ENCODE data around the gene GALM.
"Not testable (repeated sequence)": the region's sequence is repeated elsewhere in the genome, so short reads cannot be mapped to it uniquely, and the experiment has no call there.

Gene GALM

GRCh38 chr2:38682008-38682575, 16.2 kb downstream of the GALM start:
- no peak for DNase-seq (ENCODE audit: low spot score)

- DNase-seq (ENCODE audit: low spot score), result not testable (repeated sequence)
Measured at GRCh38 chr2:38682620-38683019, 16.7 kb downstream of the GALM start.

- no peak for DNase-seq (ENCODE audit: low spot score)
Measured at GRCh38 chr2:38683766-38684165, 17.9 kb downstream of the GALM start.

- no peak for DNase-seq (ENCODE audit: low spot score)
Measured at GRCh38 chr2:38685116-38685735, 19.3 kb downstream of the GALM start.

- DNase-seq (ENCODE audit: low spot score), result no peak
Measured at GRCh38 chr2:38690499-38691420, 24.8 kb downstream of the GALM start.

- DNase-seq (ENCODE audit: low spot score), result no peak
Measured at GRCh38 chr2:38691994-38692393, 26.1 kb downstream of the GALM start.

GRCh38 chr2:38692636-38693318, 26.9 kb downstream of the GALM start:
- no peak for DNase-seq (ENCODE audit: low spot score)

GRCh38 chr2:38697116-38697840, 31.4 kb downstream of the GALM start:
- no peak for DNase-seq (ENCODE audit: low spot score)

- no peak for DNase-seq (ENCODE audit: low spot score)
Measured at GRCh38 chr2:38698467-38699003, 32.6 kb downstream of the GALM start.

- no peak for DNase-seq (ENCODE audit: low spot score)
Measured at GRCh38 chr2:38700113-38700785, 34.3 kb downstream of the GALM start.

- no peak for DNase-seq (ENCODE audit: low spot score)
Measured at GRCh38 chr2:38700881-38701458, 35.1 kb downstream of the GALM start.

- no peak for DNase-seq (ENCODE audit: low spot score)
Measured at GRCh38 chr2:38701542-38701941, 35.6 kb downstream of the GALM start.

GRCh38 chr2:38702413-38702812, 36.5 kb downstream of the GALM start:
- no peak for DNase-seq (ENCODE audit: low spot score)

GRCh38 chr2:38703336-38703735, 37.4 kb downstream of the GALM start:
- not testable (repeated sequence) for DNase-seq (ENCODE audit: low spot score)

GRCh38 chr2:38704664-38705063, 38.8 kb downstream of the GALM start:
- no peak for DNase-seq (ENCODE audit: low spot score)

- DNase-seq (ENCODE audit: low spot score), result no peak
Measured at GRCh38 chr2:38706846-38707345, 41.0 kb downstream of the GALM start.

GRCh38 chr2:38708491-38708890, 42.6 kb downstream of the GALM start:
- DNase-seq (ENCODE audit: low spot score), result not testable (repeated sequence)

GRCh38 chr2:38708900-38709566, 43.1 kb downstream of the GALM start:
- no peak for DNase-seq (ENCODE audit: low spot score)

GRCh38 chr2:38709567-38710194, 43.8 kb downstream of the GALM start:
- no peak for DNase-seq (ENCODE audit: low spot score)
